Activated T-cell treated with anti-CD3 and anti-CD28 coated beads for 24 hours (primary cell): ENCODE data around the gene GJA10.
A peak's percentile ranks its signal among the peaks of the same experiment; 100 is the strongest.

ENCODE experiments used
- DNase-seq: peaks from one replicate; pipeline ENCODE4 v3.0.0-alpha.2; 2020; ENCODE audit warnings: low read depth

Gene GJA10

GRCh38 chr6:89917801-89918366 is 23.6 kb downstream of the GJA10 start:
- DNase-seq = no peak

GRCh38 chr6:89921197-89921596 is 26.9 kb downstream of the GJA10 start:
- no peak for DNase-seq

DNA sequence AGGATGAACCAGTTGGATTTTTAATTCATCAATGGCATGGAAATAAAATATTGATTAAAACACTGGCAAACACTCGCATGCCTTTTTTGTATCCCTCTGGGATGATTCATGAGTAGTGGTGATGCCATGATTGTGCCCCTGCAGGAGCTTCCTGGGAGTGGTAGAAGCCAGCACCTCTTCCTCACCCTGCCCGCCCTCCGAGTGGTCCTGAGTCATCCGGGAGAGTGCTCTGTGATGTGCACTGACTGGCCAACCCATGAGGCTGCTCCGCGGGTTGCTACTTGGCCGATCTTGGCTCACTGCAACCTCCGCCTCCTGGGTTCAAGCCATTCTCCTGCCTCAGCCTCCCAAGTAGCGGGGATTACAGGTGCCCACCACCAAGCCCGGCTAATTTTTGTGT is 27.4 kb downstream of the GJA10 start:
- DNase-seq = no peak

DNA sequence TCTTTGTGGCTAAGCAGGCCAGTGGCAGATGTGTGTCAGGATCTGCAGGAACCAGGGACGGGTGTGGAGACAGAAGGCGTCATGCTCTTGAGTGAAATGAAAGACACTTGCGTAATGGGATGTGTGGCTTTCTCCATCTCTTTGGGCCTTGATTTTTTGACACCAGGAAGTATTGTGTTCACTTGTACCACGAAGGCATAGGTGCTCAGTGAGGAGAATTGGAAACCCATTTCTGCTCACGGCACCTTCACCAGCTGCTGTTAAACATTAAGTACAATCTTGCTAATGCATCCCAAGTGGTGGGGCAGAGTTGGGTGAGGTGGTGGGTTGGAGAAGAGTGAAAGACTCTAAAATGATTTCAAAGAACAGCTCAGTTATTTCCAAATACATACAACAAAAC is 30.0 kb downstream of the GJA10 start:
- DNase-seq = no peak

- DNase-seq = no peak
Observed at GRCh38 chr6:89925826-89926225, 31.6 kb downstream of the GJA10 start.

DNA sequence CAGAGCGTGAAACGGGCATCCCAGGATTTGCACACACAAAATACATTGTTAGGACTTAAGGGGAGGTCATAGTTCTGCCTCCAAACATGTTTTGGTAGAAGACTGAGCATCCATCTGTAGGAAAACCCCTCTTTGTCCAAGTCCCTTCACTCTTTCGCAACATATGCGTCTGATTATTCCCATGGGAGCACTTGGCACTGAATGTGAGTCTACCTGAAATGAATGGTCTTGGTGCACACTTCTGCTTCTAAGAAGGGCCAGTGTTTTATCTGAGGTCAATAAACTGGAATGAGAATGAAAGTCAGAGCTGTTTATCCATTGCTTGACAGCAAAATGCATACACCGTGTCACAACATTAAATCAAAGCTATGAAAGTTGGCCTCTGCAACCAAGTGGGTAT is 33.0 kb downstream of the GJA10 start:
- DNase-seq = no peak

DNA sequence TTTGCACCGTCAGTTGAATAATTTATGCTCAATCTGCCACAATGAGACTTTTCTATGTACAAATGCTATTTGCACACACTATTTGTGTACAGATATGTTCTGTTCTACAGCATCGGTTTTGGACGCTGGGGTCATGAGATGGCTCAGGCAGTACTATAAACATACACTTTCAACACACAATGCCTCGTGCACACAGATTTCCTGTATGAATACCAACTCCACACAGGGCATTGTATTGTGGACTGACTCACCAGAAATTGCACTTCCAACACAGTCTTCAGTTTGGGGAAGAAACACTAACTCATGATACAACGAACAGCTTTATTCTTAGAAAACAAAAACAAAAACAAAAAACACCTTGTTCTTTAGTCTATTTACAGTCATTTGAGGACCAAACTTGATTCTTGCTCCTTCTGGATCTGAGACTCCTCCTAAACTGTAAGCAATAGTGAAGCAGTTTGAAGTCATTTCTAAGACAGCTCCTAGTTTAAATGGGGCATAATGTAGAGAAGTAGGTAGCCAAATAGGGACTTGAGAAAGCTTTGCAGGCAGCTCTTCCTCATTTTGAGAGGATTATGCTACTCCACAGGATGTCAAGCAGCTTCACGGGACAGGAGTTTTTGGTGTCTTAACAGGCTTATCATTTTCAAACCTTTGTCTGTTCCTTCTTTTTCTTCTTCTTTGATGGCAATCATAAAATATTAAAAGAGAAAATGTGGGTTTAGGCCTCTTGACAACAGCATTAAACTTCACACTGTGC is 33.7 kb downstream of the GJA10 start:
- no peak for DNase-seq

- no peak for DNase-seq
Observed at GRCh38 chr6:89928604-89929003, 34.3 kb downstream of the GJA10 start.

GRCh38 chr6:89930789-89931188 is 36.5 kb downstream of the GJA10 start:
- no peak for DNase-seq

DNA sequence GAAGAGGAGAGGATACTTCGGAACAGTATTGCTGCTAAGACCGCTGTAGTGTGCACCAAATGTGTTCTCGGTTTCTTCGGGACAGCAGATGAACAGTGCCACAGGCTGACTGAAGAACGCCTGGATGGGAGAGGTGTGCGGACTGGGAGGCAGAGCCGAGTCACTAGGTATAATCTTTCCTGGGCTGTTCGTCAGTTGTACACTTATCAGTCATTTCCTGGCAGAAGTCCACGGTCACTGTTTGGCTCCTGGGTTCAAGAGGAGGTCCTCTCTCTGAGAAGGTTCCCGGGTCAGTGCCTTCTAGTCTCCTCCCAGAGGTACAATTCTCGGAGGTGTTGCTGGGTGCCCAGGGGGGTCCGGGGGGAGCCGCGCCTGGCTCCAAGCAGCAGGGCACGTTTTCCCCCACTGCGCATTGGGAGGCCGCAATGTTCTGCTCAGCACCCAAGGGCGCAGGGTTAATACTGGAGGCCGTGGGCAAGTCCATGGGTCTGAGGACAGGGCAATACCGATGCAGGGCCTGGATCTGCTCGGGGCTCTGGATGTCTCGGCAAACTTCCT is 38.1 kb downstream of the GJA10 start:
- DNase-seq = no peak

DNA sequence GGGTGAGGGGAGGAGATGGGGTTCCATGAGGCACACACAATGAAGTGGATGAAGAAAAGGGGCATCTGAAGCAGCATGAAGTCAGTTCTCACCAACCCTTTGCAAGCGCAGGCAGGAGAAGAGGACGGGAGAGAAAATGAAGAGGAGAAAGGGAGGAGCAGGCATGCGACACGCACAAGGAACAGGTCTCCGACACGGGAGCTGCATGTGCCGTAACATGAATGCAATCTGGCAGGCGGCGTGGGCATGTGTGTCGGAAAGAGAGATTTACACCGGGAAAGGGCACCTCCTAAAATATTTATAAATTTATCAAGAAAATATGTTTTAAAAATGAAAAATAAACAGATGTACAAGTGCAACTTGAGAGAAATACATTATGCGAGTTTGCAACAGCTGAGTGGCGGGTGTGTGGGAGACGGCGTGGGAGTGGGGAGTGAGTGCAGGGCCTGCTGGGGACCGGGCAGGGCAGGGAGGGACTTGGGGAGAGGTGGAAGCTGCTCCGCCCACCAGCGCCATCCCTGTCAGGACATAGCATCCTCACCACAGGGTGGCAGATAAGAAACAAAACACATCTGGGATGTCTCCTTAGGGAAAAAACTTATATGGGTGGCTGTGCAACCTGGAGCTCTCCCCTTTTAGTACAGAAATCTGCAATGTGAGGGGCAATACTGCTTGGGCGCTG is 40.6 kb downstream of the GJA10 start:
- no peak for DNase-seq

DNA sequence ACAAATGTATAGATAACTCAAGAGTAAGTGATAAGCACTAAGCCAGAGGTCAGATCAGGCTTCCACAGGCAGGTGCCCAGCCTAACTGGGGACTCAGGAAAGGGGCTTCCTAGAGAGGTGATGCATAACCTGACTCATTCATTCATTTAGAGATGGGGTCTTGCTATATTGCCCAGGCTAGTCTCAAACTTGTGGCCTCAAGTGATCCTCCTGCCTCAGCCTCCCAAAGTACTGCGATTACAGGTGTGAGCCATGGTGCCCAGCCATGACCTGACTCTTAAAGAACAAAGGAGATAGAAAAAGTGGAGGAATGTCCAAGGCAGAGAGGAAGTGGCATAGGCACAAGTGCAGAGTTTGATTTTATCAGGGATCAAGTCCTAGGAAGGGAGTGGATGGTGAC is 41.9 kb downstream of the GJA10 start:
- no peak for DNase-seq

DNA sequence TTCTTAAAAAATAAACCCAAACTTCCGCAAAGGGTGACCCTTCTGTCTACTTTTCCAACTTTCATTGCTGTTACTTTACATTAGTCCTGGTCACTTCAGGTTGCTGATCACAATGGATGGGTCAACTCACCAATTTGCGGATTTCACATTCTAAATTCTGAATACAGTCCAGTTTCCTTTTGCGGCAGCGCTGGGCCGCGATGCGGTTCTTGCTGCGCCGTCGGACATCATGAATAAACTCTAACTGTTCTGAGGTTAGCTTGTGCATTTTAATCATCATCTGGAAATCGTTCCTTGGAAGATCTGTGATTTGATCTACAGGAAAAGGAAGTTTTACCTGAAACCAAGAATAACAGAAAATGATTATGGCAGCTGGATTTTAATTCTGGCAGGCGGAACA is 43.7 kb downstream of the GJA10 start:
- no peak for DNase-seq

DNA sequence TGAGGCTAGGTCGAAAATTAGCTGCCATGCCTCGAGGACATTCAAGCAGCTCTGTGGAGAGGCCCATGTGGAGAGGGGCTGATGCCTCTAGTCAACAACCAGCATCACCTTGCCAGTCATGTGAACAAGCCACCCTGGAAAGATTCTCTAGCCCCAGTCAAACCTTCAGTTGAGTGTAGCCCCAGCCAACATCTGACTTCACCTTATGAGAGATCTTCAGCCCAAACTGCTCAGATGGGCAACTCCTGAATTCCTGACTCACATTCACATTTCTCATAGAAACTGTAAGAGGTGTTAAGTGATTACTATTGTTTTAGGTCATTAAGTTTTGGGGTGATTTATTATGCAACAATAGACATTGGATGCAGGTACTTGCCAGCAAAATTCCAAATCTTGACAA is 44.9 kb downstream of the GJA10 start:
- DNase-seq = no peak

DNA sequence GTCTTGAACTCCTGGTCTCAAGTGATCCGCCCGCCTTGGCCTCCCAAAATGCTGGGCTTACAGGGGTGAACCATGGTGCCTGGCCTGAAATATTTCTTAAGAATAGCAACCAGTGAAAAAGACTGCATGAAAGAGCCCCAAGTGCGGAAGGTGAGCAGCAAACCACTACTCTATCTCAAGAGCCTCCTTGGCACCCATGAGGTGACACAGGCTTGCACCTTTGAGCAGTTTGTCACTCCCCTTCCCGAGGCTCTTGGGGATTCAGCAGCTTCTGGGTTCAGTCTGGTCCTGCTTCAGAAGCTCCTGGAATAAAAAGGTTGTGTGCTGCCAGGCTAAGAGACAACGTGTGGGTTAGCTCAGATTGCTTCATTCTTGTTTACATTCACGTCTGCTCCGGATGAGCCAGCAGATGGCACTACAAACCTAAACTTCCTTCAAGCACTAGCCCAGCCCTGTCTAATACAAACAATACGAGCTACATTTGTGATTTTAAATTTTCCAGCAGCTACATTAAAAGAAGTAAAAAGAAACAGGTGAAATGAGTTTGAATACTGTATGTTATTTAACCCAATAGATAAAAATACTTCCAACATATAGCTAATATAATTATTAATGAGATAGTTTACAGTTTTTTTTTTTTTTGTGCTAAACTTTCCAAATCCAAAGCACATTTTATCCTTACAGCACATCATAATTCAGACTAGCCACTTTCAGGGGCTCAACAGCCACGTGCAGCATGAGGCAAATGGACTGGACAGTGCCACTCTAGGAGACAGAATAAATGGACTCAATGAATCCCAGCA is 46.2 kb downstream of the GJA10 start:
- peak; percentile 57 for DNase-seq

GRCh38 chr6:89941031-89941762 is 46.9 kb downstream of the GJA10 start:
- DNase-seq = no peak

DNA sequence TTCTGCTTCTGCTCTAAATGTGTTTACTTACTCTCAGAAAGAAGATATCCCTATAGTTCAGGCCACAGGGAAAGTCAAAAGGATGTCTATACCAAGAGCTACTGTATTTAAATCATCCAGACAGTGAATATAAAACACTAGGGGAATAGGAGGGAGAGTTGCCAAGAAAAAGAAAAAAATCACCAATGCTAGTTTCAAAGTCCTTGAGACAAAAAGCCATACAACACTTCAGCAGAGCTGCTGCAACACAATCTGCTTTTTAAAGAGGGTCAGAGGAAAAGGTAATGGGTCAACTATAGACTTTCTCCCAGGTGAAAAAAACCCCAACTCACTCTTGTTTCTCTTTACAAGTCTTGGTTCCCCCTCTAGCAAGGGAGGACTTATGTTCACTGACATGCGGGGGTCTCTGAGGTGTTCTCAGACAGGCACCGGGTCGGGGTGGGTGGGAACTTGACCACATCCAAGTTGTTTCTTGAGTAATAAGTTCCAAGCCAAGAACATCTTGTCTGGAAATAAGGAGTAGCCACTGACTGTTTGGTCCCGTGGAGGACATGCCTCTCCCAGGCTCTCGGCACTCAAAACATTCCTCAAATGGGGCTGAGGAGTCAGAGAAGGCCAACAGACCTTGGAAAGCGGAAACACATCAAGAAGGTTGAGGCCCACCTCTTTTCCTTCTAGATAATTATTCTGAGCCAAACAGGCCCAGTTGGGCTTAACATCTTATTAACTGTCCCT is 47.7 kb downstream of the GJA10 start:
- no peak for DNase-seq

GRCh38 chr6:89942601-89943000 is 48.3 kb downstream of the GJA10 start:
- DNase-seq = no peak

GRCh38 chr6:89944181-89944755 is 50.0 kb downstream of the GJA10 start:
- no peak for DNase-seq

GRCh38 chr6:89944826-89945407 is 50.6 kb downstream of the GJA10 start:
- DNase-seq = no peak
